HCT116 (cell line): Measurements from ENCODE around the gene VCPKMT. TPM values are rescaled to one million over a fixed set of nuclear protein-coding genes. Genes with fewer than 3 reads are reported as not detected.

Source experiments
- ATAC-seq: fragments of 200-7000 bp; cut with Tn5 transposase; 2 replicates; pipeline ENCODE4 v1.9.1; 2020; ENCODE audit warnings: mild to moderate bottlenecking, moderate library complexity
- BruUV-seq: library from RNA; stranded (reverse); fragments of 400-500 nt; replicated peaks from 2 replicates; lab custom pipeline; 2021; lab: Mats Ljungman, UMichigan
- CTCF ChIA-PET: fragments of 300-600 bp; sonication (Branson Sonifier 250); formaldehyde crosslinking; loops from one replicate; lab custom pipeline; 2021; ENCODE audit warnings: antibody characterized with exemption; lab: Charles Lee
- POLR2A ChIA-PET: fragments of 300-600, 350-600 bp; sonication (Branson Sonifier 250); formaldehyde crosslinking; loops from one replicate; lab custom pipeline; 2021; ENCODE audit warnings: antibody characterized with exemption; lab: Charles Lee
- RAD21 ChIA-PET, 2 experiments: fragments of 300-600 bp; sonication (Branson Sonifier 250); formaldehyde crosslinking; loops; one replicate each; lab custom pipeline; 2023; ENCODE audit warnings: low total read pairs in 2 of 2; ENCODE audit not compliant: uncharacterized antibody in 2 of 2, unreplicated experiment in 2 of 2, low non-redundant PET in 1 of 2; lab: Charles Lee
- DNase-seq: peaks from one replicate; pipeline ENCODE4 v3.0.0-alpha.2; 2010; ENCODE audit warnings: low read depth, low spot score
- H2AFZ ChIP-seq: fragments of 200-600 bp; shearing (Covaris generic), sonication (generic); 2 replicates; pipeline ENCODE4 v1.6.1; 2017; ENCODE audit warnings: low read depth, mixed run types, mixed read lengths, antibody characterized with exemption, low read length; ENCODE audit not compliant: poor library complexity, severe bottlenecking
- H3K27ac ChIP-seq: 2 replicates; pipeline ENCODE4 v1.5.1; 2012; ENCODE audit warnings: low read depth, low read length
- H3K27me3 ChIP-seq: fragments of 200-600 bp; sonication (generic); 2 replicates; pipeline ENCODE4 v1.6.1; 2016; ENCODE audit warnings: mixed run types, low read length, mixed read lengths; ENCODE audit not compliant: insufficient read depth
- H3K36me3 ChIP-seq, 2 experiments: fragments of 200-500 bp in 1 of 2; fragments of 200-600 bp in 1 of 2; sonication (Bioruptor generic) in 1 of 2; sonication (generic) in 1 of 2; 2 replicates each; pipeline versions ENCODE4 v1.5.1 to v1.6.1; 2014 to 2016; ENCODE audit warnings: low read length in 2 of 2, inconsistent platforms in 1 of 2, mixed read lengths in 1 of 2, mixed run types in 1 of 2; ENCODE audit not compliant: insufficient read depth in 2 of 2, control insufficient read depth in 1 of 2
- H3K4me1 ChIP-seq, 2 experiments: fragments of 200-600 bp in 1 of 2; sonication (generic) in 1 of 2; 2 replicates each; pipeline versions ENCODE4 v1.5.1 to v1.6.1; 2012 to 2017; ENCODE audit warnings: low read length in 2 of 2, inconsistent platforms in 1 of 2, mild to moderate bottlenecking in 1 of 2, mixed read lengths in 1 of 2, mixed run types in 1 of 2, moderate library complexity in 1 of 2; ENCODE audit not compliant: insufficient read depth in 2 of 2, control insufficient read depth in 1 of 2
- H3K4me2 ChIP-seq: fragments of 200-600 bp; sonication (generic); 2 replicates; pipeline ENCODE4 v1.6.1; 2017; ENCODE audit warnings: mixed run types, low read length, mixed read lengths
- H3K4me3 ChIP-seq, 2 experiments: fragments of 200-600 bp in 1 of 2; sonication (generic) in 1 of 2; replicated peaks in 1 of 2; 2 replicates each; pipeline ENCODE4 v1.5.1; 2011 to 2016; ENCODE audit warnings: low read length in 2 of 2, control low read depth in 1 of 2, low read depth in 1 of 2, mild to moderate bottlenecking in 1 of 2, mixed read lengths in 1 of 2, mixed run types in 1 of 2
- H3K79me2 ChIP-seq: fragments of 200-600 bp; sonication (generic); 2 replicates; pipeline ENCODE4 v1.6.1; 2017; ENCODE audit warnings: mild to moderate bottlenecking, mixed run types, low read length, moderate library complexity, mixed read lengths; ENCODE audit not compliant: insufficient read depth
- H3K9ac ChIP-seq: fragments of 200-600 bp; sonication (generic); 2 replicates; pipeline ENCODE4 v1.6.1; 2016; ENCODE audit warnings: low read length, mixed read lengths
- H3K9me2 ChIP-seq: fragments of 200-600 bp; sonication (generic), shearing (Covaris generic); 2 replicates; pipeline ENCODE4 v1.6.1; 2017; ENCODE audit warnings: mixed run types, mild to moderate bottlenecking, moderate library complexity; ENCODE audit not compliant: insufficient read depth
- H3K9me3 ChIP-seq, 2 experiments: fragments of 200-500 bp in 1 of 2; fragments of 200-600 bp in 1 of 2; sonication (Bioruptor generic) in 1 of 2; sonication (generic) in 1 of 2; 2 replicates each; pipeline ENCODE4 v1.6.1; 2014 to 2017; ENCODE audit warnings: low read length in 2 of 2, mixed read lengths in 2 of 2, inconsistent platforms in 1 of 2, low read depth in 1 of 2, mild to moderate bottlenecking in 1 of 2, mixed run types in 1 of 2, moderate library complexity in 1 of 2; ENCODE audit not compliant: control insufficient read depth in 1 of 2, insufficient read depth in 1 of 2
- H4K20me1 ChIP-seq: fragments of 200-600 bp; sonication (generic), shearing (Covaris generic); 2 replicates; pipeline ENCODE4 v1.6.1; 2017; ENCODE audit warnings: mixed run types, mild to moderate bottlenecking, moderate library complexity; ENCODE audit not compliant: insufficient read depth
- ATF3 ChIP-seq: IDR thresholded peaks from 2 replicates; pipeline ENCODE4 v1.6.1; 2012
- CBX3 ChIP-seq: IDR thresholded peaks from 2 replicates; pipeline ENCODE4 v1.6.1; 2012; ENCODE audit warnings: low read depth
- CEBPB ChIP-seq: IDR thresholded peaks from 2 replicates; pipeline ENCODE4 v1.6.1; 2012; ENCODE audit warnings: low read depth
- CTCF ChIP-seq, 3 experiments: fragments of 200-600 bp in 1 of 3; sonication (generic) in 1 of 3; IDR thresholded peaks in 2 of 3; conservative IDR thresholded peaks in 1 of 3; 2 replicates each; pipeline ENCODE4 v1.5.1; 2012 to 2017; ENCODE audit warnings: low read depth in 2 of 3, low read length in 2 of 3, antibody characterized with exemption in 1 of 3, borderline replicate concordance in 1 of 3, control low read depth in 1 of 3, mild to moderate bottlenecking in 1 of 3, mixed read lengths in 1 of 3, mixed run types in 1 of 3, moderate library complexity in 1 of 3; ENCODE audit not compliant: insufficient read depth in 1 of 3
- EGR1 ChIP-seq: IDR thresholded peaks from 2 replicates; pipeline ENCODE4 v1.6.1; 2012; ENCODE audit warnings: low read depth
- ELF1 ChIP-seq: IDR thresholded peaks from 2 replicates; pipeline ENCODE4 v1.6.1; 2012; ENCODE audit warnings: low read depth, borderline replicate concordance
- EZH2 ChIP-seq: fragments of 200-600 bp; sonication (generic); IDR thresholded peaks from 2 replicates; pipeline ENCODE4 v1.6.1; 2017; ENCODE audit warnings: antibody characterized with exemption, mixed run types
- FOSL1 ChIP-seq: IDR thresholded peaks from 2 replicates; pipeline ENCODE4 v1.6.1; 2012; ENCODE audit warnings: low read depth
- JUND ChIP-seq: IDR thresholded peaks from 2 replicates; pipeline ENCODE4 v1.6.1; 2012
- MAX ChIP-seq: IDR thresholded peaks from 2 replicates; pipeline ENCODE4 v1.6.1; 2012
- POLR2A ChIP-seq: IDR thresholded peaks from 2 replicates; pipeline ENCODE4 v1.7.0; 2011; ENCODE audit warnings: borderline replicate concordance; ENCODE audit not compliant: insufficient read depth, insufficient read length; ENCODE audit errors: extremely low read depth
- POLR2AphosphoS5 ChIP-seq: IDR thresholded peaks from 2 replicates; pipeline ENCODE4 v1.6.1; 2011; ENCODE audit warnings: mild to moderate bottlenecking, low read depth, low read length, moderate library complexity
- REST ChIP-seq: IDR thresholded peaks from 2 replicates; pipeline ENCODE4 v1.6.1; 2012; ENCODE audit warnings: low read depth
- SIN3A ChIP-seq: IDR thresholded peaks from 2 replicates; pipeline ENCODE4 v1.6.1; 2012; ENCODE audit warnings: low read depth
- SRF ChIP-seq: IDR thresholded peaks from 2 replicates; pipeline ENCODE4 v1.6.1; 2012; ENCODE audit warnings: low read depth
- TCF7L2 ChIP-seq: IDR thresholded peaks from 2 replicates; pipeline ENCODE4 v1.7.0; 2011; ENCODE audit warnings: borderline replicate concordance, inconsistent platforms; ENCODE audit not compliant: insufficient read depth, insufficient read length; ENCODE audit errors: extremely low read depth
- ZBTB33 ChIP-seq: IDR thresholded peaks from 2 replicates; pipeline ENCODE4 v1.6.1; 2011; ENCODE audit warnings: mild to moderate bottlenecking, low read length, moderate library complexity; ENCODE audit not compliant: insufficient replicate concordance; ENCODE audit errors: extremely low read depth
- intact Hi-C: fragments of 100-400 bp; cut with micrococcal nuclease; formaldehyde crosslinking; loops from 2 replicates; pipeline ENCODE4 v1.10.0; 2022
- total RNA-seq: library from RNA; stranded (reverse); gene quantifications from one replicate; pipeline ENCODE4 v1.2.1, GENCODE V29; 2021; ENCODE audit not compliant: unreplicated experiment

Gene VCPKMT
- total RNA-seq, 1 experiment from 2014 or later, result 9.7 TPM

GRCh38 chr14:50065583-50065982 lies 50.8 kb downstream of the VCPKMT start:
- no peak overlapping the region for H3K4me2 ChIP-seq
- H3K27ac ChIP-seq, result no peak overlapping the region
- BruUV-seq, result no TSS peak
- H3K4me1 ChIP-seq, result peaks cover 33 to 48% of the 10 kb centered on the region in 2 experiments
- H3K9me2 ChIP-seq, result no peaks in the 10 kb centered on the region
- no peaks in the 10 kb centered on the region for H3K27me3 ChIP-seq
- H3K4me3 ChIP-seq, result no peak overlapping the region
- H2AFZ ChIP-seq, result no peak overlapping the region
- H4K20me1 ChIP-seq, result no peaks in the 10 kb centered on the region
- TF ChIP-seq CEBPB (no peak), JUND (no peak), SRF (no peak), CTCF (IDR thresholded peaks at IDR 0.05 in 2 of 3, conservative IDR thresholded peaks at IDR 0.05 in 1 of 3; ENCODE audit: borderline replicate concordance in 1 of 3, insufficient read depth in 1 of 3, low read depth in 2 of 3, low read length in 2 of 3) (no peak), TCF7L2 (no peak), EZH2 (no peak), ATF3 (no peak), ELF1 (no peak), CBX3 (no peak), EGR1 (no peak), FOSL1 (no peak), ZBTB33 (no peak), POLR2A (no peak), POLR2AphosphoS5 (no peak), SIN3A (no peak), MAX (no peak), REST (no peak)
- TF ChIP-seq, all 23 proteins: peak for 0
- no peaks in the 10 kb centered on the region for H3K79me2 ChIP-seq
- DNase-seq (no peak), ATAC-seq (no peak)
- POLR2A ChIA-PET, result no interaction called here
- no peak overlapping the region for H3K9ac ChIP-seq
- intact Hi-C loops, result no loop called here
- H3K9me3 ChIP-seq, result no peaks in the 10 kb centered on the region
- CTCF ChIA-PET, result no interaction called here
- RAD21 ChIA-PET, result no interaction called here
- no peaks in the 10 kb centered on the region for H3K36me3 ChIP-seq
